Cardiac fibroblast (primary cell): ENCODE results near the gene ASB2.

Experiments
- DNase-seq, 2 donors: peaks; one replicate each; pipeline versions ENCODE4 v3.0.0 to v3.0.0-alpha.2; 2010; ENCODE audit warnings: low read depth in 2 of 2
- H3K4me3 ChIP-seq, 2 donors: replicated peaks in 1 of 2; 1 replicate in 1 of 2; 2 replicates in 1 of 2; pipeline ENCODE4 v1.5.1; 2011; ENCODE audit warnings: low read depth in 2 of 2, low read length in 2 of 2, mild to moderate bottlenecking in 2 of 2, moderate library complexity in 1 of 2
- CTCF ChIP-seq: IDR thresholded peaks from one replicate; pipeline ENCODE4 v1.5.1; 2011; ENCODE audit warnings: low read depth, mild to moderate bottlenecking, low read length, inconsistent platforms

The ASB2 gene

DNA sequence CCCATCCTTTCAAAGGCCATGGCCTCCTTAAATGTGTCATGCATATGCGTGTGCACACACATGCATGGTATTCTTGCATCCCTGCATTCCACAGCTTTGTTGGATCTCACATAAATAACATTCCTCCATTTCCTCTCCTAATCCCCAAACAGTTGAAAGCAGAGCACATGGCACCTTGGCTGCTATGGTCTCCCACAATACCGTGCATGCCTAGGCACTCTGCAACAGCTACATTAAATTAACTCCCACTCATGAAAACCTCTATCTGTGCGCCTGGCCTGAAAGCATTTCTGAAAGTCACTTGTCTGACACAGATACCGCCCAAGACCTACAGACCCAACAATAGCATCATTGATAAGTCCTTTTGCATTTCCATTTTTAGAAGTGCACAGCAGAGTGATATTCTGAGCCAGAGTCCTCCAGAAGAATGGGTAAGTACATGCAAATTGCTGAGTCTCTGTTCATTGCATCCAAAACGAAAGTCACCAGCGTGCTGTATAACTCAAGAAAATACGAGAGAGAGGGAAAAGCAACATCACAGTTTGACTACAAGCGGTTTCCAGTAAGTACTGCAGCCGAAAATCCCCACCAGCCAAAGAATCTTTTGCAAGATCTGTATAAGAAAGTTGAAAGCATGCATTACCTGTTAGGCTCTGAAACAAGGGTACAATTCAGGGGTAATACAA is 436 bp downstream of the ASB2 start:
- peak in 1 of 2 donors; percentile 25 for DNase-seq
- H3K4me3 ChIP-seq = no peak overlapping the region
- no peak for TF ChIP-seq CTCF

DNA sequence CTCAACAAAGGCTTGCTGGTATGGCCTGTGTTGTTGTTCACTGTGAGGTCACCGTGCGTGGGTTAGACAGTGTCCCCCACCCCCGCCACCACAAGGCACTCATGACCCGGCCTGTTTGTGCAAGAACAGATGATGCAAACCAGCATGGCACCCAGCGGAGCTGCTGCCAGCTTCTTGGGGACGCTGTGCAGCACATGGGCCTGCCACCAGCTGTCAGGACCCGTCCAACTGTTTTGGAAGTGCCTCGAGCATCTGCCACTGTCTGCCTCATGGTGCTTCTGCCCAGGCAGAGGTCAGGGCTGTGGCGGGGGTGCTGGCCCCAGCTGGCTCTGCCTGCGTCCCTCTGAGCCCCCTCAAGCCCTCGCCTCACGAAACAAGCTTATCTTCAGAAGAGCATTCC is 1.5 kb downstream of the ASB2 start:
- TF ChIP-seq CTCF = no peak
- no peak for DNase-seq
- no peak overlapping the region for H3K4me3 ChIP-seq

DNA sequence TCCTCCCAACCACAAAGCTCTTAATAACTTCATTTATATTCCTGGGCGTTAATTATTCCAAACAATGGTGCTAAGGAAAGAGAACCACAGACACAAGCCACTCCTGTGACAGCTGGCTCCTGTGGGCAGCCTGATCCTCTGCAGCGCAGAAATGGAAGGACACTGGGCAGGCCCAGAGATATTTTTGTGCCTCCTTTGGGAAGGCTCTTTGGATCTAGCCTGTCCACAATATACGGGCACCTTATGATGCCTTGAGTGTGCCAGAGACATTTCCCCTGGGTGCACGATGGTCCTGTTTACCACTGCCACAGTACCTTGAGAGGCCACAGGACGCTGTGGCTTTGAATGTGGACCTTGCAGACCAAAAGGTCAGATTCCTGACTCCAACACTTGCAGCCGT is 2.1 kb downstream of the ASB2 start:
- DNase-seq = no peak
- H3K4me3 ChIP-seq = no peak overlapping the region
- no peak for TF ChIP-seq CTCF

- TF ChIP-seq CTCF = no peak
- no peak for DNase-seq
- H3K4me3 ChIP-seq = no peak overlapping the region
Measured at GRCh38 chr14:93973607-93974006, 2.8 kb downstream of the ASB2 start.

DNA sequence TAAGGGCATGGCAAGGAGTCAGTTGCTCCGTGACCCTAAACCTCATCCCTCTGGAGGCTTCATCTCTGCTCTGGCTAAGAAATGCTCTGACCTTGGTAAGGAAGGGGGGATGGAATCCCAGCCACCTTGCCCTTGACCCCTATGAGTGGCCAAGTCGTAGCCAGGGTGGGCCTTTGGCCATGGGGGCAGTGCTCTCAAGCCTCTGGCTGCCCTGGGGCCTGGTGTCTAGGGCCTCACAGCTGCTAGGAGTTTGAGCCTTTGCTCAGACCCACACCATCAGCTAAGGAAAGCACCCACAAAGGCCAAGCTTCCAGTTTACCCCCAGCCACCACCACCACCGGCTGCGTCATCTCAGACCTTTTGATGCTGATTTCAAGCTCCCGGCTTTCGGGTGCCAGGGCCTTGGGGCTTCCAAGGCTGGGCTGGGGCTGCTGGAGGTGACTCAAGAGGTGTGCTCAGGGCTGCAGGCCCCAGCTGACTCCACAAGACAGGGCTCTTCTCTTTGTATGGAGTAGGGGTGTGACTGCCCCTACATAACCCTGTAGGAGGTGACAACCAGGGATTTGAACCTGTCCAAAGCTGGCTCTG is 3.7 kb downstream of the ASB2 start:
- TF ChIP-seq CTCF = no peak
- DNase-seq = no peak
- H3K4me3 ChIP-seq = no peak overlapping the region

- TF ChIP-seq CTCF = no peak
- DNase-seq = no peak
- H3K4me3 ChIP-seq = no peak overlapping the region
Measured at GRCh38 chr14:93971635-93972027, 4.7 kb downstream of the ASB2 start.
